PC-9 (cell line): Measurements from ENCODE around the gene AATF. TPM values are rescaled to one million over a fixed set of nuclear protein-coding genes. Genes with fewer than 3 reads are reported as not detected.

Source experiments
- Bru-seq: library from RNA; stranded (reverse); fragments of 400-500 nt; gene quantifications from one replicate; lab custom pipeline; 2021; lab: Mats Ljungman, UMichigan
- BruChase-seq, 2 experiments: library from RNA; stranded (reverse); fragments of 400-500 nt; gene quantifications; one replicate each; lab custom pipeline; 2021; lab: Mats Ljungman, UMichigan
- BruUV-seq: library from RNA; stranded (reverse); fragments of 400-500 nt; replicated peaks from 2 replicates; lab custom pipeline; 2021; lab: Mats Ljungman, UMichigan
- CTCF ChIA-PET: fragments of 300-600 bp; sonication (Branson Sonifier 250); formaldehyde crosslinking; loops from one replicate; lab custom pipeline; 2022; ENCODE audit warnings: antibody characterized with exemption; lab: Charles Lee
- POLR2A ChIA-PET: fragments of 300-600 bp; sonication (Branson Sonifier 250); formaldehyde crosslinking; loops from one replicate; lab custom pipeline; 2022; ENCODE audit warnings: antibody characterized with exemption; ENCODE audit not compliant: unreplicated experiment; lab: Charles Lee
- DNase-seq, 2 experiments: peaks; one replicate each; pipeline versions ENCODE4 v3.0.0 to v3.0.0-alpha.2; 2015 to 2022; ENCODE audit warnings: mixed read lengths in 1 of 2
- H2AFZ ChIP-seq: fragments of 200-600 bp; sonication (generic); 2 replicates; pipeline ENCODE4 v1.8.1; 2017; ENCODE audit warnings: antibody characterized with exemption
- H3F3A ChIP-seq: fragments of 200-600 bp; sonication (generic); 2 replicates; pipeline ENCODE4 v1.8.1; 2017; ENCODE audit warnings: antibody characterized with exemption, mild to moderate bottlenecking, low read depth; ENCODE audit not compliant: insufficient read depth
- H3K27ac ChIP-seq: fragments of 200-600 bp; sonication (generic); 2 replicates; pipeline ENCODE4 v1.6.1; 2016; ENCODE audit warnings: mixed run types
- H3K27me3 ChIP-seq: fragments of 200-600 bp; sonication (generic); 2 replicates; pipeline ENCODE4 v1.6.1; 2016; ENCODE audit warnings: low read depth, mixed run types; ENCODE audit not compliant: insufficient read depth
- H3K36me3 ChIP-seq: fragments of 200-600 bp; sonication (generic); 2 replicates; pipeline ENCODE4 v1.6.1; 2016; ENCODE audit warnings: low read depth, mixed run types
- H3K4me1 ChIP-seq: fragments of 200-600 bp; sonication (generic); replicated peaks from 2 replicates; pipeline ENCODE4 v1.6.1; 2016; ENCODE audit warnings: mixed run types; ENCODE audit not compliant: insufficient read depth
- H3K4me2 ChIP-seq: fragments of 200-600 bp; sonication (generic); 2 replicates; pipeline ENCODE4 v1.6.1; 2017; ENCODE audit warnings: mixed run types
- H3K4me3 ChIP-seq: fragments of 200-600 bp; sonication (generic); 2 replicates; pipeline ENCODE4 v1.6.1; 2016; ENCODE audit warnings: mixed run types
- H3K79me2 ChIP-seq: fragments of 200-600 bp; sonication (generic); 2 replicates; pipeline ENCODE4 v1.6.1; 2017; ENCODE audit warnings: low read depth, mixed run types
- H3K9me2 ChIP-seq: fragments of 200-600 bp; sonication (generic); 2 replicates; pipeline ENCODE4 v1.8.1; 2017; ENCODE audit warnings: mild to moderate bottlenecking; ENCODE audit not compliant: insufficient read depth
- H3K9me3 ChIP-seq: fragments of 200-600 bp; sonication (generic); 2 replicates; pipeline ENCODE4 v1.8.1; 2016; ENCODE audit warnings: low read depth; ENCODE audit not compliant: insufficient read depth
- H4K20me1 ChIP-seq: fragments of 200-600 bp; sonication (generic); 2 replicates; pipeline ENCODE4 v1.8.1; 2017; ENCODE audit not compliant: insufficient read depth
- EZH2 ChIP-seq: fragments of 200-600 bp; sonication (generic); IDR thresholded peaks from 2 replicates; pipeline ENCODE4 v1.8.0; 2017; ENCODE audit warnings: antibody characterized with exemption, low read depth
- intact Hi-C: fragments of 100-400 bp; cut with micrococcal nuclease; formaldehyde crosslinking; loops from one replicate; pipeline ENCODE4 v1.10.0; 2022; ENCODE audit not compliant: unreplicated experiment
- long read RNA-seq: library from polyadenylated mRNA; stranded (forward); transcript quantifications from one replicate; pipeline ENCODE4 v2.0.0, GENCODE V29; 2022
- total RNA-seq: library from RNA; stranded (reverse); gene quantifications from 2 replicates; pipeline ENCODE4 v1.2.3, GENCODE V29; 2021
- TF ChIP-seq, protein P1 (sequence below): fragments of 200-600 bp; sonication (generic); conservative IDR thresholded peaks from 2 replicates; pipeline ENCODE4 v1.6.1; 2017; ENCODE audit warnings: mixed run types, antibody characterized with exemption, mild to moderate bottlenecking, moderate library complexity

The AATF gene, protein sequence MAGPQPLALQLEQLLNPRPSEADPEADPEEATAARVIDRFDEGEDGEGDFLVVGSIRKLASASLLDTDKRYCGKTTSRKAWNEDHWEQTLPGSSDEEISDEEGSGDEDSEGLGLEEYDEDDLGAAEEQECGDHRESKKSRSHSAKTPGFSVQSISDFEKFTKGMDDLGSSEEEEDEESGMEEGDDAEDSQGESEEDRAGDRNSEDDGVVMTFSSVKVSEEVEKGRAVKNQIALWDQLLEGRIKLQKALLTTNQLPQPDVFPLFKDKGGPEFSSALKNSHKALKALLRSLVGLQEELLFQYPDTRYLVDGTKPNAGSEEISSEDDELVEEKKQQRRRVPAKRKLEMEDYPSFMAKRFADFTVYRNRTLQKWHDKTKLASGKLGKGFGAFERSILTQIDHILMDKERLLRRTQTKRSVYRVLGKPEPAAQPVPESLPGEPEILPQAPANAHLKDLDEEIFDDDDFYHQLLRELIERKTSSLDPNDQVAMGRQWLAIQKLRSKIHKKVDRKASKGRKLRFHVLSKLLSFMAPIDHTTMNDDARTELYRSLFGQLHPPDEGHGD
- 71.4 and 79.6 TPM in 2 replicates for total RNA-seq
- percentile 90 among the genes with signal in this experiment for Bru-seq, nascent RNA
- BruChase-seq, experiment 1, labeled RNA remaining after a 2-hour chase, result percentile 79 among the genes with signal in this experiment
- percentile 78 among the genes with signal in this experiment for BruChase-seq, experiment 2, labeled RNA remaining after a 6-hour chase
- long read RNA-seq, transcript AATF-208 (12 exons, 2,141 nt), result major isoform, 152 of 170 reads
- long read RNA-seq, partial matches to known transcripts, result 7 of 170 reads
- long read RNA-seq, other reads (novel, unspliced or antisense), result 10 of 170 reads

DNA sequence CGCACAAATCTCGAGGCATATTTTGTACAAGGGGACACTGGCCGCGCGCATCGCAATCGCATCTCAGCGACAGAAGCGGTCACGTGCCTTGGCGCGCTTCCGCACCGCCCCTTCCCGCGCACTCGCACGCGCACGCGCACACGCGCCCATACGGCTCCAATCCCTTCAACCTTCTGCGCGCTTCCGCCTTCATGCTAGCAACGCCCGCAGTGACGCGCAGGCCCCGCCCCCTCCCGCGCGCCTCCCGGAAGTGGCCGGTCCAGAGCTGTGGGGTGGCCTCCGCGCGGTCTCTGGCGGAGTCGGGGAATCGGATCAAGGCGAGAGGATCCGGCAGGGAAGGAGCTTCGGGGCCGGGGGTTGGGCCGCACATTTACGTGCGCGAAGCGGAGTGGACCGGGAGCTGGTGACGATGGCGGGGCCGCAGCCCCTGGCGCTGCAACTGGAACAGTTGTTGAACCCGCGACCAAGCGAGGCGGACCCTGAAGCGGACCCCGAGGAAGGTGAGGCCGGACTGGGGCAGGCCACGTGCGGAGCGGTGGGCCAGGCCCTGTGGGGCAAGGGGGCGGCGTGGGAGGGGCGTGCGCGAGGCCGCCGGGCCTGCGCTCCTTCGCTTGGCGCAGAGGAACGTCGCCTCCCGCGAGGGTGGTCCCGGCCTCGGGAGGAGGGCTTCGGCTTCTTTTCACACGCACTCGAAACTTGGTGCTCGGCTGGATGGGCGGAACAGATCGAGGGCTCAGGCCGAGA is at the start of gene AATF:
Gene AATF, plus strand, starts transcription at position 238 of the 744 bp plus-strand sequence. Its CDS starts 172 bp downstream, at position 410.
- no peak for TF ChIP-seq EZH2
- TF ChIP-seq, protein P1, sequence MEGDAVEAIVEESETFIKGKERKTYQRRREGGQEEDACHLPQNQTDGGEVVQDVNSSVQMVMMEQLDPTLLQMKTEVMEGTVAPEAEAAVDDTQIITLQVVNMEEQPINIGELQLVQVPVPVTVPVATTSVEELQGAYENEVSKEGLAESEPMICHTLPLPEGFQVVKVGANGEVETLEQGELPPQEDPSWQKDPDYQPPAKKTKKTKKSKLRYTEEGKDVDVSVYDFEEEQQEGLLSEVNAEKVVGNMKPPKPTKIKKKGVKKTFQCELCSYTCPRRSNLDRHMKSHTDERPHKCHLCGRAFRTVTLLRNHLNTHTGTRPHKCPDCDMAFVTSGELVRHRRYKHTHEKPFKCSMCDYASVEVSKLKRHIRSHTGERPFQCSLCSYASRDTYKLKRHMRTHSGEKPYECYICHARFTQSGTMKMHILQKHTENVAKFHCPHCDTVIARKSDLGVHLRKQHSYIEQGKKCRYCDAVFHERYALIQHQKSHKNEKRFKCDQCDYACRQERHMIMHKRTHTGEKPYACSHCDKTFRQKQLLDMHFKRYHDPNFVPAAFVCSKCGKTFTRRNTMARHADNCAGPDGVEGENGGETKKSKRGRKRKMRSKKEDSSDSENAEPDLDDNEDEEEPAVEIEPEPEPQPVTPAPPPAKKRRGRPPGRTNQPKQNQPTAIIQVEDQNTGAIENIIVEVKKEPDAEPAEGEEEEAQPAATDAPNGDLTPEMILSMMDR, result no peak
- CTCF ChIA-PET, result interaction anchor here (0.6 kb wide), 1 partner anchor 128 kb away, joined by 3 read pairs; no protein-coding TSS in a partner anchor
- no peaks in the 10 kb centered on the region for H3K9me2 ChIP-seq
- peak within 1 kb of the TSS; percentile 88 for H2AFZ ChIP-seq
- H3K4me2 ChIP-seq, result peak within 1 kb of the TSS; percentile 93
- H3K4me1 ChIP-seq, result peaks cover 33% of the 10 kb centered on the region; the same call in 1 of the 2 replicates
- H4K20me1 ChIP-seq, result peaks cover 19% of the 10 kb centered on the region; the same call in 1 of the 2 replicates
- H3F3A ChIP-seq, result peaks cover 22% of the 10 kb centered on the region
- POLR2A ChIA-PET, result interaction anchor here (0.6 to 1.1 kb wide), 5 partner anchors 12 to 30 kb away, joined by 3 to 8 read pairs (median 4); partner anchors contain the start of gene LHX1
- intact Hi-C loops, result loop anchor here (1.0 to 5.0 kb wide), 4 partner anchors 11 to 322 kb away; no protein-coding TSS in a partner anchor
- H3K27ac ChIP-seq, result peak within 1 kb of the TSS; percentile 82
- peak; percentile 86 to 96 for DNase-seq
- BruUV-seq, result no TSS peak
- no peaks in the 10 kb centered on the region for H3K27me3 ChIP-seq
- peak within 1 kb of the TSS; percentile 88 for H3K4me3 ChIP-seq
- H3K36me3 ChIP-seq, result peaks cover 28% of the 10 kb centered on the region
- no peaks in the 10 kb centered on the region for H3K9me3 ChIP-seq
- peaks cover 45% of the 10 kb centered on the region for H3K79me2 ChIP-seq

DNA sequence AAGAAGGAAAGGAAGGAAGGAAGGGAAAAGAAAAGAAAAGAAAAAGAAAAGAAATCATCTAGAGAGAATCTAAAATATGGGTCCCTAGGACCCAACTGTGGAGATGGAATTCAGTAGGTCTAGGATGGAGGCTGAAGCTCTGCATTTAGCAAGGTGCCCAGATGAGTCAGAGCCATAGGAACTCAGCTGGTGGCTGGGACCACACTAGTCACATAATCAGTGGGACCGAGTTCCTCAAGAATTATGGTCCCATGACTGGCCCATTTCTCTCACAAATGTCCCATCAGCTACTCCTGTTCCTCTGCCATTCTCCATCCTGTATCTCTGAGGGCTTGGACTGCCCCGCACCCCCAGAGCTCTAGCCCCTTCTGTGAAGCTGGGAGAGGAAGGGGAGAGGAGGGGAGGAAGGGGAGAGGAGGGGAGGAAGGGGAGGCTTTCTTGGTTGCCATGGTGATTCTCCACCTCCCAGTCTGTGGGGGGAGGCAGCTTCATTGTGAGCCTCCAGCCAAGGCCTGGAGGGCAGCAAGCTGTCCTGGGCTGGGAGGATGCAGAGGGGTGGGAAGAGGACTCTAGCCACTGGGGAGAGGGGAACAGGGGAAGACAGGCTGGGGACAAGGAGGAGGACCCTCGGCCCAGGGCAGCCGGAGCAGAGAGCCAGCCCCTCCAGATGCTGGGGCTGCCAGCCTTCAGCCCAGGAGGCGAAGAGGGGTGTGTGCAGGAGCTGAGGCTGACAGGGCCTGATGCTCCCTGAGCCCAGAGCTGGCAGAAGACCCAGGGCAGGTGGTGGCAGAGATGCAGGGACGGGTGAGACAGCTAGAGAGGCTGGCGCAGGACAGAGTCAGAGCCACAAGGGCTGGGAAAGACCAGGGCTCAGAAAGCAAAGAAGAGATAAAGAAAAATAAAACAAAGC is 49.2 kb upstream of the AATF start:
- no TSS peak for BruUV-seq
- peaks cover 5% of the 10 kb centered on the region; the same call in 1 of the 2 replicates for H3F3A ChIP-seq
- POLR2A ChIA-PET, result no interaction called here
- no peak overlapping the region for H3K4me2 ChIP-seq
- no peak overlapping the region for H3K4me3 ChIP-seq
- H4K20me1 ChIP-seq, result no peaks in the 10 kb centered on the region
- no peak overlapping the region for H3K27ac ChIP-seq
- H3K9me2 ChIP-seq, result no peaks in the 10 kb centered on the region
- H2AFZ ChIP-seq, result no peak overlapping the region
- no peaks in the 10 kb centered on the region for H3K79me2 ChIP-seq
- CTCF ChIA-PET, result no interaction called here
- intact Hi-C loops, result no loop called here
- no peaks in the 10 kb centered on the region for H3K27me3 ChIP-seq
- no peaks in the 10 kb centered on the region for H3K9me3 ChIP-seq
- DNase-seq, result no peak
- no peaks in the 10 kb centered on the region for H3K4me1 ChIP-seq
- no peaks in the 10 kb centered on the region for H3K36me3 ChIP-seq
- no peak for TF ChIP-seq EZH2
- TF ChIP-seq, protein P1, result no peak
